GM23338 (cell line): Measurements from ENCODE around the gene PACRGL. TPM values are rescaled to one million over a fixed set of nuclear protein-coding genes. Genes with fewer than 3 reads are reported as not detected.

Source experiments
- JUNB ChIP-seq: IDR thresholded peaks from one replicate; pipeline ENCODE4 v1.6.1; 2016; ENCODE audit warnings: antibody characterized with exemption; ENCODE audit not compliant: unreplicated experiment
- NANOG ChIP-seq: IDR thresholded peaks from 2 replicates; pipeline ENCODE4 v1.6.1; 2016; ENCODE audit warnings: antibody characterized with exemption, borderline replicate concordance
- ZNF114 ChIP-seq: fragments of 250-450 bp; sonication (Bioruptor Pico); IDR thresholded peaks from 2 replicates; pipeline ENCODE4 v1.5.0; 2020; ENCODE audit warnings: mild to moderate bottlenecking, moderate library complexity
- ZNF462 ChIP-seq: fragments of 250-450 bp; sonication (Bioruptor Pico); IDR thresholded peaks from 2 replicates; pipeline ENCODE4 v1.5.0; 2020; ENCODE audit warnings: mild to moderate bottlenecking, moderate library complexity
- polyA plus RNA-seq: library from polyadenylated mRNA; unstranded; fragments of >200 nt; fragmentation: Nextera tagmentation; extraction: Ambion mirVana; gene quantifications from 2 replicates; pipeline ENCODE4 v1.2.1, GENCODE V29; 2016
- total RNA-seq: library from RNA; depleted of rRNA; stranded (reverse); fragments of >200 nt; shearing (Covaris generic); gene quantifications from 2 replicates; pipeline ENCODE4 v1.2.3, GENCODE V29; 2014

Gene PACRGL
- total and polyA plus RNA-seq, 2 experiments from 2014 or later, result 4.8 to 15.8 TPM

- no peak for TF ChIP-seq ZNF462 (CRISPR knock-in tag)
- TF ChIP-seq JUNB, result no peak
- no peak for TF ChIP-seq ZNF114 (CRISPR knock-in tag)
- TF ChIP-seq NANOG, result no peak
These were observed 87.8 kb downstream of the PACRGL start (continued) for GRCh38 chr4:20787940-20788665.
